GM18907 (cell line): Measurements from ENCODE around the gene CETN3.

Source experiments
- ATAC-seq: cut with Tn5 transposase; IDR thresholded peaks from one replicate; pipeline ENCODE4 v1.9.1; 2021; ENCODE audit warnings: mild to moderate bottlenecking, moderate library complexity; ENCODE audit not compliant: unreplicated experiment

The CETN3 gene

DNA sequence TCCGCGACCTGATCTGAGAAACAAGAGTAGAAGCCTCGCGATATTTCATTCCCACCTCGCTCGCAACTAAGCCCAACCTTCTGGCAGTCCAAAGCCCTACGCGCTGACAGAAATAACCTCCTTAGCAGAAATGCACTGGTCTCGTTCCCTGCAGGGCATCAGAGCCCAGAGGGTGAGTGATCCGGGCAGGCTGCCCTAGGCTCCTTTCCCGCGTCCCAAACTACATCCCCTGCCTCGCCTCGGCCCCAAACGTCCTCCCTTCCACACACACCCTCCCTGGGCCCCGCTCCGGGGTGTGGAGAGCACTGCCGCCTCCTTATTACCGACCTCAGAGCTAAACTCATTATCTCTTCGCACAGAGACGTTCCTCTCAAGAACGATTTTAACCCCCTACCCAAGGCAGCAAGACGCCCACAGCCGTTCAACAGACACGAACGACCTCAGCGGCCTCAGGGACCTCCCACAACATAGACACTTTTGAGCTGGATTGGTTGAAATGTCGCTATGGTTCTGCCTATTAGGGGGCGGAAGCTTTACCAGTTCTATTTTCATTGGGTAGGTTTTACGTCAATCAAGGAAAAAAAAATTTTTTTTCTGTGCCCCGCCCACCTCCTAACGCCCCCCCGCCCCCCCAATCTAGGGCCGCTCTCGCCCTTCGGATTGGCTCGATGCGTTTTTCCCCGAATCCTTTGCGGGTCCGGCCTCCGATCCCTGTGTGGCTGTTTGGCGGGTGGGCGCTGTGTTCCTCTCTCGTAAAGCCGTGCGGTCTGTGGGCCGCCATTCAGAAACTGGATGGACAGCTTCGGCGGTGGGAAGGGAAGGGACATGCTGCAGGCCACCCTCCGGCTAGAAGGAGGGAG, at the start of gene CETN3:
TSS of gene CETN3 (minus strand) at position 439 of the 860 bp plus-strand sequence. CDS start at position 344, 95 bp downstream.
- ATAC-seq = peak; percentile 98

DNA sequence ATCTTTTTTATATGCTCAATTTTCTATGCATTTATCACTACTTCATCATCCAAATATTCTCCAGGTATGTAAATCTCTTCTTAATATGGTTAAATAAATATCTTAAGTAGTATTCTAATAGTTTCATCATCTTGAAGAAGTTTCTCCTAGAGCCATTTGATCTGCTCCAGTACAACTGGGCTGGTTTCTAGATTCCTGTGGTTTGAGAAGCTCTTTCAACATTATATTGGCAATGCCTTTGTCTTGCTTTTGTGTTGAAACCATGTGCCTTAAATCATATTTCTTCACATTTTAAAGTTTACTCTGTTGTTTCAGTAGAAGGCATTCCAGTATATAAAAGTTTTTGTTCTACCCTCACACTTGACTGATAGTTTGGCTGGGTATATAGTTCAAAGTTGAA, 37.4 kb upstream of the CETN3 start:
- ATAC-seq = no peak

GRCh38 chr5:90440644-90441043, 31.1 kb upstream of the CETN3 start:
- ATAC-seq = no peak

GRCh38 chr5:90438100-90438499, 28.5 kb upstream of the CETN3 start:
- no peak for ATAC-seq

DNA sequence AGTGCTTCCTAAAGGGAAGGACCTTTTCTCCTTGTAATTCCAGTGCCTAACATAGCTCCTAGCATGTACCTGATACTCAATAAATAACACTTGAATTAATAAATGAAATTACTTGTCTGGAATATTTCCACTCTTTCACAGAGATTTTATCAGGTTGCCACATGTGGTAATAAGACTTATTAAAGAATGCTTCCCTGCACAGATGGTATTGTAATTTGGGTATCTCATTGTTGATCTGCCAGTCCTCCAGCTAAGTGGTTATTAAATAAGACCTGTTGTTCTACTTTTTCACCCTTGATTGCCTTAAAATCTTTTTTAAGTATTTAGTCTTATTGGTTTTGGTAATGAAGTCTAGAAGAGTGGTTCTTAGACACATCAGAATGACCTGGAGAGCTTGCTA, 28.1 kb upstream of the CETN3 start:
- ATAC-seq = no peak

GRCh38 chr5:90434116-90434714, 24.7 kb upstream of the CETN3 start:
- ATAC-seq = peak; percentile 71

GRCh38 chr5:90424245-90424644, 14.7 kb upstream of the CETN3 start:
- ATAC-seq = peak; percentile 86

GRCh38 chr5:90421136-90421535, 11.6 kb upstream of the CETN3 start:
- ATAC-seq = no peak

- ATAC-seq = no peak
These were observed 8.7 kb upstream of the CETN3 start for GRCh38 chr5:90418214-90418613.

GRCh38 chr5:90410178-90410762, 714 bp upstream of the CETN3 start:
- no peak for ATAC-seq

DNA sequence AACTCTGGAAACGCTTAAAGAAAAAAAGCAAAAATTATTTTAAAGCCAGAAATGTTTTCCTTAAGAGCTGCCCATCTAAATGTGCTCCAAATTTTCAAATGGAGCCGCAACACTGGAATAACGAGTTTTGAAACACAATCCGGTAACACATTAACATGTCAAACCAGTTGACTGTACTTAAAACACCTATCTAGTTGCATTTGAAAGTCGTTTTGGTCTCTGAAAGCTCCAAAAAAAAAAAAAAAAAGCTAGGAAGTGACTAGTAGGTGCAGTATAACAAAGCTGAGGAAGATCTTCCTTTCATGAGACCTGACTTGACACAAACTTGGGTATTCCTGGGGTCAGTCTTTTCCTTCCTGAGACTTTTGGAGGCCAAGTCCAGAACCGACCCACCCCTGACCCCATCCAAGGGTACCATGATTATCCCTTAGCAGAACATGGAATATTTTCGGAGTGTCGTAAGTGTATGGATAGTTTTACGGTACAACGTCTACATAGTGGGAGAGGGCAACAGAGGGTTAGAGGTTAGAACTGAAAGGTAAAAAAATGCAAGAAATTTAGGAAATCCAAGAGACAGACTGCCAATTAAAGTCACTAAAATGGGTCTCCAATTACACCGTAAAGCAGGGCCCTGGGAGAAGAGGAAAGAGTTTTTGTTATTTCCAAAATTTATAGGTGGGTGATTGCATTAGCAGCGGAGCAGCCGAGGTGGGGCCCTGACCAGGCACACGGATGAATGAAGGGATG, 812 bp downstream of the CETN3 start:
- peak; percentile 4 for ATAC-seq

- ATAC-seq = no peak
These were observed 3.1 kb downstream of the CETN3 start for GRCh38 chr5:90406466-90406865.

- ATAC-seq = no peak
These were observed 6.9 kb downstream of the CETN3 start for GRCh38 chr5:90402521-90403255.

- ATAC-seq = no peak
These were observed 10.3 kb downstream of the CETN3 start for GRCh38 chr5:90399251-90399650.

DNA sequence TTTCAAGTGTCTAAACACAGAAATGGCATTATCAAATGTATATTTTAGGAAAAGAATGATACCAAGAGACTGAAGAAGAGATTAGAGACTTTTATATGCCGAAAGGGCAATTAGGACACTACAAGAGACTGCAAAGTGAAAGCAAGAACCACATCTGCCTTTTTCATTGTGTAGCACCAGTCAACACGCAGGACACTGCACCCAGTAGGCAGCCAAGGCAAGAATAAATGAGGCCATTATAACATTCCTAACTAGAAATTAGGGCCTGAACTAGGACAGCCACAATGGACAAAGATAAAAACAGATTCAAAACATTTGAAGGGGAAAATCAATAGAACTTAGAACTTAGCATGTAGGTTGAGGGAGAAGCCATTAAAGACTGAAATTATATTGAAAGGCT, 10.8 kb downstream of the CETN3 start:
- ATAC-seq = no peak

DNA sequence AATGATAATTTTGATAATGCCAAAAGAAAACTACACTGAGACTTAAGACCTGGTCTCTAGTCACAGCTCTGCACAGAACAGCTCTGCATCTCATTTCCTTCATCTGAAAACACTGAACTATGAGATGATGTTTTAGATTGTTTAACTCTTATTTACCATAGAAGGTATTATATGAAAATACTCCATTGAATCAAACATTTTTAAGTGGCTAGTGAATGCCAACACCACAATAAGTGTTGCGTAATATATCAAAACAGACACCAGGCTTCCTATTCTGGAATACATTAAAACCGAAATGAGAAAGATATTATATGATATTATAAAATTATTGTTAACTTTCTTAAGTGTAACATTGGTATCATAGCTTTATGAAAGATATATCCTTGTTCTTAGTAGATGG, 14.6 kb downstream of the CETN3 start:
- ATAC-seq = no peak

DNA sequence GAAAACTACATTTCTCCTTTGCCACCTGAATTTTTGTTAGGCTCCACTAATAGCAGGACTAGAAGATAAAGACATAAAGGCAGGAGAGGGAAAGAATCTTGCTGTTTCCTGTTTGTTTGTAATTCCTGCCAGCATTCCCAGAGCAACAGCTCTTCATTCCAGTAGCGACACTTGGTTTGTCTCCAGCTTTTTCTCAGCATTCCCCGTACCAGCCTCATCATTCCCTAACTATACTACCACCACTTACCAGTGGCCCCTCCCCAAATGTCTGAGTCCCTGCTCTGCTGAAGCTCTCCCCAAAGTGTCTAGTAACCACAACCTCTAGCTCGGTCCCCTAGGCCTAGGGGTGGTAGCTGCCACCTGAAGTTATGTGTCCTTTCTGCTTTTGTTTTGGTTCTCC, 18.6 kb downstream of the CETN3 start:
- no peak for ATAC-seq

- no peak for ATAC-seq
These were observed 19.2 kb downstream of the CETN3 start for GRCh38 chr5:90390326-90390725.

DNA sequence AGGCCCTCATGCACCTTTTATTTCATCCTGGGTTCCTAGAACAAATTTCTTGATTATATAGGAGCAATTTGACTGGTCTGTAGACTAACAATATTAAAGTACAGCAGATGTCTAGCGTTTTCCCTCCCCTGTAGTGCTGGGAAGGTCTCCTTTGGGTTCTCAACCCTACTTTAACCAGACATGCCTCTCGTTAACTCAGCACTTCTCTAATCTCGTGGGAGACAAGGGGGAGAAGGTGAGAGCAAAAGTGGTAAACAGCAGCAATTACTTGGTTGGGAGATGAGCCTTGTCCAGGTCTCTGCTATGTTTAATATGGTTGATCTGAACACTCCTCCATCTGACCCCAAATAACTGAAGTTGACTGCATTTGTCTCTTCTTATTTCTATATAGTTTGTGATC, 22.0 kb downstream of the CETN3 start:
- ATAC-seq = no peak

DNA sequence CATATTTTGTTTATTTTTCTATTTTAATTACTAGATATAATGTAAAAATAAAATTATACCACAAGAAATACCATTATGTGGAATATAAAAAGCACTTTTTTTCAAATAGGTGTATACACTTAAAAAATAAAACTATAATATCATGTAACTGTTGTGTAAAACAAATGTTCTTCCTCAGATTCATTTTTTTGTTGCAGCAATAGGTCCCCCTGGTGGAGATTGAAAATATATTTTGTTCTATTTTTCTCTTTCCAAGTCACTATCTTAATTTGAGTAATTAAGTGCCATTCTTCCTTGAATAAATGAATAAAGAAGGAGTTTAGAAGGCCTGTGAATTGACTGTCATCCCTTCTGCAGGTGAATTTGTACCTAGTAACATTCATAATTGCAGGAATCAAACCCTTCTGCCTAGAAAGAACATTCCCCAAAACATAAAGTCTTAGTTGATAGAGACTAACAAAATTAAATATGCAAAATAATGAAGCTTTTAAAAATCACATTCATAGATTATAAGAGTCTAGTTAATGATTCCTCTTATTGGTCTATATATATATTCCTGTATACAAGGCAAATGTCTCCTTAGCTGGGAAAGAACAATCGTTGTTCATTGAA, 23.4 kb downstream of the CETN3 start:
- ATAC-seq = no peak
